HL-60 (cell line): ENCODE results near the gene ROR1.

ENCODE experiments used
- DNase-seq, 2 experiments: peaks; one replicate each; pipeline ENCODE4 v3.0.0-alpha.2; 2010 to 2020; ENCODE audit warnings: low read depth in 1 of 2, low spot score in 1 of 2
- H3K27ac ChIP-seq: fragments of 250-450 bp; sonication (Bioruptor Pico); replicated peaks from 2 replicates; pipeline ENCODE4 v1.5.1; 2020; ENCODE audit warnings: mild to moderate bottlenecking, moderate library complexity
- H3K27me3 ChIP-seq: fragments of 250-450 bp; sonication (Bioruptor Pico); 2 replicates; pipeline ENCODE4 v1.5.1; 2021; ENCODE audit warnings: mild to moderate bottlenecking, moderate library complexity; ENCODE audit not compliant: insufficient read depth, poor library complexity, severe bottlenecking
- H3K4me3 ChIP-seq: replicated peaks from 2 replicates; pipeline ENCODE4 v1.5.1; 2011; ENCODE audit warnings: mild to moderate bottlenecking, control low read depth, low read length; ENCODE audit not compliant: insufficient read depth
- CTCF ChIP-seq: IDR thresholded peaks from one replicate; pipeline ENCODE4 v1.5.1; 2011; ENCODE audit warnings: low read length, control low read depth, inconsistent platforms; ENCODE audit not compliant: insufficient read depth
- GABPA ChIP-seq: IDR thresholded peaks from 2 replicates; pipeline ENCODE4 v1.6.1; 2012; ENCODE audit warnings: low read depth
- POLR2AphosphoS5 ChIP-seq: IDR thresholded peaks from 2 replicates; pipeline ENCODE4 v1.6.1; 2012; ENCODE audit warnings: low read depth
- REST ChIP-seq: IDR thresholded peaks from 2 replicates; pipeline ENCODE4 v1.6.1; 2012; ENCODE audit warnings: low read depth; ENCODE audit not compliant: insufficient replicate concordance
- SPI1 ChIP-seq: IDR thresholded peaks from 2 replicates; pipeline ENCODE4 v1.6.1; 2012; ENCODE audit warnings: low read depth, mild to moderate bottlenecking, borderline replicate concordance

Gene ROR1

GRCh38 chr1:64050601-64051000 is 276.8 kb downstream of the ROR1 start:
- Histone ChIP-seq H3K4me3 (no peak overlapping the region), H3K27me3 (no peaks in the 10 kb centered on the region), H3K27ac (no peak overlapping the region)
- TF ChIP-seq GABPA: no peak
- no peak for TF ChIP-seq POLR2AphosphoS5
- no peak for TF ChIP-seq CTCF
- TF ChIP-seq REST: no peak
- DNase-seq: no peak

GRCh38 chr1:64051796-64052195 is 278.0 kb downstream of the ROR1 start:
- no peaks in the 10 kb centered on the region for H3K27me3 ChIP-seq
- H3K27ac ChIP-seq: no peak overlapping the region
- DNase-seq: no peak
- no peak overlapping the region for H3K4me3 ChIP-seq
- TF ChIP-seq REST (no peak), CTCF (no peak), SPI1 (no peak), POLR2AphosphoS5 (no peak), GABPA (no peak)

- Histone ChIP-seq H3K4me3 (no peak overlapping the region), H3K27me3 (no peaks in the 10 kb centered on the region), H3K27ac (no peak overlapping the region)
- no peak for TF ChIP-seq POLR2AphosphoS5
- TF ChIP-seq GABPA: no peak
- TF ChIP-seq CTCF: no peak
- TF ChIP-seq REST: no peak
- no peak for TF ChIP-seq SPI1
- no peak for DNase-seq
Observed at GRCh38 chr1:64052777-64053176, 279.0 kb downstream of the ROR1 start.
